Mucosa of rectum (tissue), 2 donors: Measurements from ENCODE around the gene ZEB2.
A peak's percentile ranks its signal among the peaks of the same experiment; 100 is the strongest.

Experiments used
- H3K27ac ChIP-seq, 2 donors: one replicate each; pipeline ENCODE4 v1.7.0; 2013; ENCODE audit warnings: inconsistent platforms in 2 of 2, low read depth in 2 of 2, low read length in 2 of 2
- H3K27me3 ChIP-seq, 2 donors: one replicate each; pipeline ENCODE4 v1.7.0; 2013; ENCODE audit warnings: low read length in 2 of 2; ENCODE audit not compliant: control insufficient read depth in 2 of 2, insufficient read depth in 2 of 2
- H3K36me3 ChIP-seq, 2 donors: one replicate each; pipeline ENCODE4 v1.7.0; 2013; ENCODE audit warnings: low read length in 2 of 2; ENCODE audit not compliant: control insufficient read depth in 2 of 2, insufficient read depth in 2 of 2
- H3K4me1 ChIP-seq, 2 donors: one replicate each; pipeline ENCODE4 v1.7.0; 2013; ENCODE audit warnings: low read length in 2 of 2, mild to moderate bottlenecking in 1 of 2; ENCODE audit not compliant: control insufficient read depth in 2 of 2, insufficient read depth in 2 of 2
- H3K4me3 ChIP-seq, 2 donors: one replicate each; pipeline ENCODE4 v1.7.0; 2013; ENCODE audit warnings: low read length in 2 of 2
- H3K9ac ChIP-seq, 2 donors: one replicate each; pipeline ENCODE4 v1.7.0; 2013; ENCODE audit warnings: low read length in 2 of 2, low read depth in 1 of 2, mild to moderate bottlenecking in 1 of 2
- H3K9me3 ChIP-seq, 2 donors: one replicate each; pipeline ENCODE4 v1.7.0; 2013; ENCODE audit warnings: low read length in 2 of 2; ENCODE audit not compliant: control insufficient read depth in 2 of 2
- donor health status: healthy.
- donor health status: Normal muscosa, but diverticular disease.

The ZEB2 gene

DNA sequence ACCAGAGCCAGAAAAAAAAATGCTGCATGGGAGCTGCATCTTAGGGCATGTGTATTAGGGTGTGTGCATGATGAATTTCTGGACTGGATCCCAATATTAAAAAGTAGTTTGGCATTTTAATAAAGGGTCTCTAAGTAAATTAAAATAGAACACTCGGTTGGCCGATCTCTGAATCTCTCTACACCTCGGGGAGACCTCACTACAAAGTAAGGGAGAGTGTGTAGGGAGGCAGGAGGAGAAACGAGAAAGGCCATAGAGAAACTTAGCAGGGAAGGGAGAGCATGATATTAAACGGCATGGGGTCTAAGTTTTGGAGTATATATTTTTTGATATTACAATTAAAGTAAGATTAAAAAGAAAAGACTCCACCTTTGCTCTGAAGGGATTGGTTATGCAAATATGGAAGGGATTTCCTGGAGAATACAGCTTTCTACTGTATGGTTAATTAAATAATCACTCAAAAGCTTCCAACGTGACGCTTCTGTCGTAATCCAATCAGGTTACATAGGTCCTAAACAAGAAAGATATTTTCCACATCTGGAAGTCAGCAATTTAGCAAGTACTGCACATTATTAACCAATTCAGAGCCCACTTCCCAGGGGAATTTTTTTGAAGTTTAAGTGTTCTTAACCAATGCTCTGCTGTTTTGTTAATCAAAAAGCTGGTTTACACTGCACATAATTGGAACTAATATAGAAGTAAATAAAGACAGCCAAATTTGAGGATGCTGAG is 1.0 kb upstream of the ZEB2 start:
- Histone ChIP-seq H3K27ac (peak overlapping the region; percentile 61 to 63), H3K9me3 (no peaks in the 10 kb centered on the region), H3K4me1 (peaks cover 0 to 3% of the 10 kb centered on the region in 2 donors), H3K36me3 (no peaks in the 10 kb centered on the region), H3K9ac (peak overlapping the region in 1 of 2 donors; percentile 39), H3K27me3 (peaks cover 16 to 34% of the 10 kb centered on the region in 2 donors), H3K4me3 (peak overlapping the region; percentile 19 to 27)

- H3K4me1 ChIP-seq, result peaks cover 3 to 4% of the 10 kb centered on the region in 2 donors
- no peaks in the 10 kb centered on the region for H3K9me3 ChIP-seq
- H3K27me3 ChIP-seq, result peaks cover 17 to 39% of the 10 kb centered on the region in 2 donors
- H3K27ac ChIP-seq, result peak overlapping the region; percentile 86 to 92
- peak overlapping the region; percentile 55 to 84 for H3K4me3 ChIP-seq
- no peaks in the 10 kb centered on the region for H3K36me3 ChIP-seq
- peak overlapping the region; percentile 68 to 73 for H3K9ac ChIP-seq
These were observed 354 bp downstream of the ZEB2 start for GRCh38 chr2:144519597-144519933.

DNA sequence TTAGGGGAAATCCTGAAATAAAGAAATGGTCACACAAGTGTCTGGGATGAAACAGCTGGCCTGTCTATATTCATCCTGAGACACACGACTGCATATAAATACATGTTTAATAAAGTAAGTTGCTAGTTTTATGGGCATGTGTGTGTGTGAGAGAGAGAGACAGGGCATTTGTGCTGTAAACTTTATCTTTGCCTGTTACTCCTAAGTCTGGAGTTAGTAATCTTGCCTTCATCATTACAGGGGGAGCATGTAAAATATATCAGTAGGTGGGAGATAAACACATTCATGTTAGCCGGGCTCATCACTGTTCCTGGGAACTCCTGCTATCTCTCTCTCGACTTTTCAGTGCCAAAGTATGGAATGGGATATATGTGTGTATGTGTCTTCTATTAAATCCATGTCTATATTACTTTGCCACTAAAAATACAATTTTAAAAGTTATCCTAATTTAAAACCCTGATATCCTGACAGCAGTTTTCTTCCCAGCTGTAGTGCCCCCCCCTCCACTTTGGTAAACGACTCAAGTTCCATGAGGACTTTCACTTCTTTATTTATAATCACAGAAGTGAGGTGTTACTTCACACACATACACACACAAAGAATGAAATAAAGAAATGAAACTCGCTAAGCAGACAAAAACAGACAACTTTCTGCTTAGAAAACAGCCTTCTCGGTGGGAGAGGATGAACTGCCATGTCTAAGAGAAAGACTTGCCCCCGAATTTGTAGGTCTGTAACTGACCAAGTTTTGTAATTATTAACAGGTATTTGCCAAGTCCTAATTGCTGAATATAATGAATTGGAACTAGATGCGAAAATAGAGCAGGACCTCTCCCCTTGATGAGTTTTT is 947 bp downstream of the ZEB2 start:
- Histone ChIP-seq H3K9ac (peak overlapping the region; percentile 68 to 73), H3K4me3 (peak overlapping the region; percentile 55 to 84), H3K27me3 (peaks cover 18 to 42% of the 10 kb centered on the region in 2 donors), H3K36me3 (no peaks in the 10 kb centered on the region), H3K4me1 (peaks cover 3 to 6% of the 10 kb centered on the region in 2 donors), H3K9me3 (no peaks in the 10 kb centered on the region), H3K27ac (peak overlapping the region; percentile 86 to 92)

- Histone ChIP-seq H3K4me3 (peak overlapping the region; percentile 52 to 84), H3K36me3 (no peaks in the 10 kb centered on the region), H3K9ac (peak overlapping the region; percentile 68 to 73), H3K27ac (peak overlapping the region; percentile 86 to 92), H3K9me3 (no peaks in the 10 kb centered on the region), H3K27me3 (peaks cover 21 to 43% of the 10 kb centered on the region in 2 donors), H3K4me1 (peaks cover 3 to 6% of the 10 kb centered on the region in 2 donors)
These were observed 1.8 kb downstream of the ZEB2 start for GRCh38 chr2:144517866-144518747.

DNA sequence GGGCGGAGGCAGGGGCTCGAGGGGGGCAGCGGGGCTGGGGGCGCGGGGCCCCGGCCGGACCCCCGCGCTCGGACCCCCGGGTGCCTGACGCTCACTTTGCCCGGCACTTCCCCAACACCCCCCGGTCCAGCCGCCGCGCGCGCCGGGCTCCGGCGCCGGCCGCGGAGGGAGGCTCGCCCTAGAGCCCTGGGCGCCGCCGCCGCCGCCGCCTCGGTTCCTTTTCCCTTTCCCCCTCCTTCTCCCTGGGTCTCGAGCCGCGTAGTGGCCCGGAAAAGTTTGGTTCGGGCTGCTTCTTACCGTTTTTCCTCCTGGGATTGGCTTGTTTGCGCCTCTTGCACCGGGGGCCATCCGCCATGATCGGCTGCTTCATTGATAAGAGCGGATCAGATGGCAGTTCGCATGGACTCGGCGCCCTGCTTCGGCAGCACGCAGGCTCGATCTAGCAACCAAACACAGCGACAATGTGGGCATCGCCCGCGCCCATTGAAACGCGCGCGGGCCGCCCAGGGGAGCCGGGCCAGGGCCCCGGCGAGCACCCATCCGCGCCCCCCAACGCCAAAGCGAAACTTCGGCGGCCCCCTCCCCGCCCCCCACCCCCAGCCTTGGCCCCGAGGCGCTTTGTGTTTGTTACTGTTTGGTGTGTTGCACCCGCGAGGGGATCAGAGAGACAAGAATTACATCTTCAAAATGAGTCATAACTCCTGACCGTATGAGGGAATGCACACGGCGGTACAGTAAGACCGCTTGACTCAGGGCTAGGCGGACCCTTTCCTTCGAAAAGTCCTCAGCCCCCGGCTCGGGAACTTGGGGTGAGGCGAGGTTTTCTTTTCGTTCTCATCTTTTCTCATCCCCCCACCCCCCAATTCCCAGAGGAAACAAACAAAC is 2.7 kb downstream of the ZEB2 start:
- peaks cover 23 to 42% of the 10 kb centered on the region in 2 donors for H3K27me3 ChIP-seq
- peak overlapping the region; percentile 68 to 80 for H3K9ac ChIP-seq
- peak overlapping the region; percentile 86 to 92 for H3K27ac ChIP-seq

GRCh38 chr2:144516411-144516980 is 3.4 kb downstream of the ZEB2 start:
- H3K9ac ChIP-seq, result peak overlapping the region; percentile 32 to 72
- H3K36me3 ChIP-seq, result no peaks in the 10 kb centered on the region
- no peaks in the 10 kb centered on the region for H3K9me3 ChIP-seq
- H3K4me3 ChIP-seq, result peak overlapping the region; percentile 64
- H3K27ac ChIP-seq, result peak overlapping the region; percentile 86 to 92
- peaks cover 6% of the 10 kb centered on the region in 2 donors for H3K4me1 ChIP-seq
- H3K27me3 ChIP-seq, result peaks cover 23 to 40% of the 10 kb centered on the region in 2 donors

More for the DNA sequence above, 2.7 kb downstream of the ZEB2 start:
- Histone ChIP-seq H3K4me1 (peaks cover 6% of the 10 kb centered on the region in 2 donors), H3K36me3 (no peaks in the 10 kb centered on the region), H3K4me3 (peak overlapping the region; percentile 65 to 84), H3K9me3 (no peaks in the 10 kb centered on the region)

DNA sequence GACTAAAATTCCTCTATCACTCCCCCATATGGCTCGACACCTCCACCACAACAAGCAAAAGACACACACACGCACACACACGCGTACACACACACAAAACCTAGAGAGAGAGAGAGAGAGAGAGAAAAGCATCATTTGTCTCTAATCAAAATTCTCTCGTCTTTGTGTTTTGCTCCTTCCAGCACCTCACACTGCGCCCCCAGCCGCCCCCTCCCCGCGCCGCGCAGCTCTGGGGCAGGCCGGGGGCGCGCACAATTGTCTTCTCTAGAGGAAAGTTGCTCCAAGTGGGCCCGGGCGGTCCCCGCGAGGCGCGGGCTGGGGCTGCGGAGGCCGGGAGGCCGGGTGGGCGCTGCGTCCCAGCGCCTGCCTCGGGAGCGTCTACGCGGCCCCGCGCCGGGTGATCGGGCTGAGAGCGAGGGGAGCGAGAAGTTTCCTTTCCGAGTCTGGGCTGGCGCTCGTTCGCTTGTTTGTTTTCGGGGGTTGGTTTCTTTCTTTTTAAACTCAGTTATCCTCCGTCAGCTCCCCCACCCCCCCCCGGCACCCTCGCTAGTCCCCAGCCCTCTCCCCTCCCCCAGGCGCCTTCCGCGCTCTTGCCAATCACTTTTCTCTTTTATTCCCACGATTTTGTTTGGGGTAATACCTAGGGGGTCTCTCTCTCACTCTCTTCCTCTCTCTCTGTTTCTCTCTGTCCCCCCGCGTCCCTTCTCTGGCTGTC is 4.1 kb downstream of the ZEB2 start:
- Histone ChIP-seq H3K4me1 (peaks cover 6% of the 10 kb centered on the region in 2 donors), H3K4me3 (peak overlapping the region; percentile 64), H3K9me3 (no peaks in the 10 kb centered on the region), H3K27ac (peak overlapping the region; percentile 86 to 92), H3K36me3 (no peaks in the 10 kb centered on the region), H3K27me3 (peaks cover 23 to 40% of the 10 kb centered on the region in 2 donors), H3K9ac (peak overlapping the region; percentile 32 to 75)

GRCh38 chr2:144515099-144515695 is 4.7 kb downstream of the ZEB2 start:
- no peaks in the 10 kb centered on the region for H3K36me3 ChIP-seq
- peak overlapping the region; percentile 43 to 75 for H3K9ac ChIP-seq
- H3K4me1 ChIP-seq, result peaks cover 6% of the 10 kb centered on the region in 2 donors
- H3K4me3 ChIP-seq, result peak overlapping the region; percentile 64
- H3K9me3 ChIP-seq, result no peaks in the 10 kb centered on the region
- peak overlapping the region; percentile 86 to 92 for H3K27ac ChIP-seq
- peaks cover 28 to 41% of the 10 kb centered on the region in 2 donors for H3K27me3 ChIP-seq
